GM12865 (cell line): ENCODE results near the gene CD34.

Experiments
- DNase-seq: peaks from one replicate; pipeline ENCODE4 v3.0.0; 2010; ENCODE audit warnings: low read depth
- H3K4me3 ChIP-seq: 2 replicates; pipeline ENCODE4 v1.5.1; 2011; ENCODE audit warnings: mild to moderate bottlenecking, low read depth, low read length, control low read depth
- TF ChIP-seq, protein P1 (sequence below): IDR thresholded peaks from 2 replicates; pipeline ENCODE4 v1.5.1; 2011; ENCODE audit warnings: low read length, control low read depth, low read depth, inconsistent platforms; ENCODE audit not compliant: insufficient read depth; ENCODE audit errors: missing control alignments

The CD34 gene

DNA sequence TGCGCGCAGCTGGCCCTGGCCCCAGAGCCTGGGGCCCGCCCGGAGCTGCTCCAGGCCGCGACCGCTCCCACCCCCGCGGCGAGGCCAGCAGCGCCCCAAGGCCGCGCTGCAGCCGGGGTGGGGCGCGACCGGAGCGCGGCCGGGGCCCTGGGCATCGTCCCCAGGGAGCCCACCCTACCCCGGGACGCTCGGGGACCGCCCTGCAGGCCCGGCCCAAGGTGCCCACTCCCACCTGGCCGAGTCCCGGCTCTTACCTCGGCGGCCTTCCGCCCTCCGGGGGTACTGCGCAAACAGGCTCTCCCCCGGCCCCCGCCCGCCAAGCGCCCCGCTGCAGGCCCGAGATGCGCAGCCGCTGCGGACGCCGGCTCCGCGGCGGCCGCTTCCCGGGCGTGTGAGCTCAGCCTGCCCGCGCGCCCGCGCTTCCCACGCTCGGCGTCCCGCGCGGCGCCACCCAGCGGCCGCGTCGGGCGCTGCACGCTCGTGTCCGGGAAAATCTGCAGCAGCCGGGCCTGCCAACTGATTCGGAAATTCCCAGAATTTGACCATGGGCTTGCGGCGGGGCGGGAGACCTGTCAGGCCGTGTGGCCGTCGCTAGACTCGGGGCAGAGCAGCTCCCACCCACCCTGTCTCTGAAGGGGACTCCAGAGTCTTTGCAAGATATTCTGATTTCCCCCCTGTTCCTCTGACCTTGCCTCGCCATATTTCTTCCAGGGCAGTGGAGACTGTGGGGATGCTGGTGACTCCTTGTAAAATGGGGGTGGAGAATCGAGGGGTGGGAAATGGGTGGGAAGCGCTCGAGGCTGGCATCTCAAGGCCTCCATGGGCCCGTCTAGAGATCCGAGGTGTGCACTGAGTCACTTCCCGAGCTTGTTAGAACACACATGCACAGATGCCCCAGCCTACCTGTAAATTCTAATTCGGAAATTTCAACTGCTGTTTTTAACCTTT is 41.9 kb downstream of the CD34 start:
- peak overlapping the region; percentile 88 for H3K4me3 ChIP-seq
- DNase-seq = peak; percentile 85
- TF ChIP-seq, protein P1, sequence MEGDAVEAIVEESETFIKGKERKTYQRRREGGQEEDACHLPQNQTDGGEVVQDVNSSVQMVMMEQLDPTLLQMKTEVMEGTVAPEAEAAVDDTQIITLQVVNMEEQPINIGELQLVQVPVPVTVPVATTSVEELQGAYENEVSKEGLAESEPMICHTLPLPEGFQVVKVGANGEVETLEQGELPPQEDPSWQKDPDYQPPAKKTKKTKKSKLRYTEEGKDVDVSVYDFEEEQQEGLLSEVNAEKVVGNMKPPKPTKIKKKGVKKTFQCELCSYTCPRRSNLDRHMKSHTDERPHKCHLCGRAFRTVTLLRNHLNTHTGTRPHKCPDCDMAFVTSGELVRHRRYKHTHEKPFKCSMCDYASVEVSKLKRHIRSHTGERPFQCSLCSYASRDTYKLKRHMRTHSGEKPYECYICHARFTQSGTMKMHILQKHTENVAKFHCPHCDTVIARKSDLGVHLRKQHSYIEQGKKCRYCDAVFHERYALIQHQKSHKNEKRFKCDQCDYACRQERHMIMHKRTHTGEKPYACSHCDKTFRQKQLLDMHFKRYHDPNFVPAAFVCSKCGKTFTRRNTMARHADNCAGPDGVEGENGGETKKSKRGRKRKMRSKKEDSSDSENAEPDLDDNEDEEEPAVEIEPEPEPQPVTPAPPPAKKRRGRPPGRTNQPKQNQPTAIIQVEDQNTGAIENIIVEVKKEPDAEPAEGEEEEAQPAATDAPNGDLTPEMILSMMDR = peak; percentile 83

DNA sequence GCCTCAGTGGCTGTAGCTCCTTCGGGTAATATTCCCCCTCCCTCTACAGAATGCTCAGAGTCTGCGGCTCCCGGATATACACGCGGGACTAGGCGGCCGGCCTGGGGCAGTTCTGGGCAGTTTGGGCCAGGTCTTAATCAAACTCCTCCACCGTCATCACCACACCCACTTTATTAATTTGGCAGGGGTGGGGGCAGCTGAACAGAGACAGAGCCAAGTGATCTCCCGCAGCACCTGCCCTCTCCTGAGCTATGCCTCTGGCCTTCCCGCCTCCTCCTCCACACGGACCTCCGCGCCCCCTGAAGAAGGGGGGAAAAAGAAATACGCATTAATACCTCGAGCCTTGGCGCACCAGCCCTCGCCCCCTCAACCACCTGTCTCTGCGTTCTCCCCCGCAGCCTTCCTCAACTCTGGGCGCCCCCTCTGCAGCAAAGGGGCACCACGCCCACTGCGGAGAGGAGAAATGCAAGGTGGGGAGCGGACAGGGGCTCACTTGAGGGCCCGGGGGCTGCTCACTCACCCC is 42.6 kb downstream of the CD34 start:
- DNase-seq = peak; percentile 28
- H3K4me3 ChIP-seq = peak overlapping the region; percentile 88
- TF ChIP-seq, protein P1 = no peak

DNA sequence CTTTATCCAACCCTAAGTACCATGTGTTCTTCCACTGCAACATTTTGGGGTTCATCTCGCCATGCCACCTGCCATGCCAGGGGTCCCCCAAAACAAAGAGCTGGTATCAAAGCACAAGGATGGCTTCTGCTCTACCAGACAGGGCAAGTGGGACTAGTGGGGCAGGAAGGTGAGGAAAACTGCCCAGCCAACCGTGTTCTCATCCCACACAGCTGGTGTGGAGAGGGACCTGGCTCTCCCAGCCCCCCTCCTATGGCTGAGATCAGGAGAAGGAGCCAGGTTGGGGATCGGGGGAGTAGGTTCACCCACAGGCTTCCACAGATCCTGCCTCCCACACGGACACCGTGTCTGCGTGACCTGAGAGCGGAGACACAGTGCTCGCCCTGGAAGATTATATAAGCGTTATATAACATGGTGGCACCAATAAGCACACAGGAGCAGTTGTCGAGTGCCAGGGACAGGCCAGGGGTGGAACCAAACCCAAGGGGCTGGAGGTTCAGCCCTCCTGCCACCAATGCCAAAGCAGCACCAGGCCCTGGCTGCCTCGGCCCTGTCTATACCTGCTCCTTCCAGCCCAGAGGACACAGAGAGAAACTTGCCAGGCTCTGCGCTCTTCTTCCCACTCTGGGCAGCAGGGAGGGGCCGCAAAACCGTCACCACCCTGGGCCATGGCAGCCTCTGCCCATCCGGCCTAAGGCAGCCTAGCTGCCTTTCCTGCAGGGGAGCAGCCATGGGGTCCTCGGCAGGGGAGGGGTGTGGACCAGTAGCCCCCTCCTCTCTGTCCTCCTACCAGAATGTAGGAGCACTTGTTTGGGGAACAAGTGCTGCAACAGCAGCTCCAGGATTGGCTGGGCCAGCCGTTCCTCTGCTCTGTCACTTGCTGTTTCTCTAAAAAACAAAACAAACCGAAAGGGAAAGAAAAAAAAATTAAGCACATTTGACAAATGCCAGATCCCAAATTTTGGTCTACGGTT is 43.5 kb downstream of the CD34 start:
- TF ChIP-seq, protein P1 = no peak
- peak; percentile 30 for DNase-seq
- H3K4me3 ChIP-seq = peak overlapping the region; percentile 88

DNA sequence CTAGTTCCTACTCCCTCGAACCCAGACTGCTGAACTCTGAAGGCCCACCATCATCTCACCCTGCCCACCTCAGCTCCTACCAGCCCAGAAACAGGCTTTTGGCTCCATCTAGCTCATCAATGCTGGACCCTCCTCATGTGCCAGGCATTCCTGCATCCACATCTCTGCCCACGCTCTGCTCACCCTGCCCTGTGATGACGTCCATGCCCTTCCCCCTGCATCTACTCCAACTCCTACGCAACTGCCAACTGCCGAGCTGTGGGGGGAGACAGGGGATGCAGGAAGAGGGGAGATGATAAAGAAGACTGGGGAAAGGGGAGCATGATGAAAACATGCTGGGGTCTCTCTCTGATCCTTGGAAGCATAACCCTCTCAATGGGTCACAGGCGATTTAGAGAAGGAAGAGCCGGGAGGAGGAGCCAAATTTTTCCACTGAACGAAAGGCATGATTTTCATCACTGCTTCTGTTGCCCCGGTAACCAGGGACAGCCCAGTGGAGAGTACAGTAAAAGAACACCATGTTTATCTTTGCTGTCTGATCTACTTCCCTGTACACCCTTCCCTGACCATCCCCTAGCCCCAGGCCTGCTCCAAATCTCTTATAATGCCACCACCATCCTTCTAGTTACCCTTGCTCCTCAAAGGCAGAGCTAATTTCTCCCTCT is 44.3 kb downstream of the CD34 start:
- no peak overlapping the region for H3K4me3 ChIP-seq
- no peak for DNase-seq
- TF ChIP-seq, protein P1 = no peak

DNA sequence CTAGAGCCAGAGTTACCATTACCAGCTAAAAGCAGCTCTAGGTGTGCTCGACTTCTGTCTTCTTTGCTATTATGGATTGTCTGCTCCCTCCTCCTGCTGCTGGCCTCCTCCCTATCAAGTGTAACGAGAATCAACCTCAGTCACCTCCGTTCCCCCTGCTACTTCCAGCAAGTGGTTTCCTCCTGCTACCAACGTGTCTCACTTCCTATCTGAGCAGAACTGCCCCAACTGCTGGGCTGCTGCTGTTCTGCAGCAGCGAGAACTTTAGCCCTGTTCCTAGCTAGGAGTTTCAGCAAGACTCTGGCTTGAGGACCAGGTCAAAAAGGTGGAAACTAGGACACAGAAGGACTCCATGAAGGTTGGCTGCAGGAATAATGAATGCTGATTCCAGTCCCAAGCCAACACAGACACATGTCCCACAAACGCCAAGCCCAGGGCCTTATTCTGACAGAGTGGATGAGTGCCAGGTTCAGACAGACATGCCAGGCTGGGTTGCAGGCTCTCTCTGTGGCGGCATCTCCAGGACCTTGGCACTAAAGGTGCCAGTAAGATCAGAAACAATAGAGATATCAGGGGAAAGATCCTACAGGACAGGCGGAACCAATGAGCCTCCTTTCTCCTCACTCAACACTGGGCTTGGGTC is 46.9 kb downstream of the CD34 start:
- DNase-seq = peak; percentile 46
- H3K4me3 ChIP-seq = no peak overlapping the region
- TF ChIP-seq, protein P1 = no peak

DNA sequence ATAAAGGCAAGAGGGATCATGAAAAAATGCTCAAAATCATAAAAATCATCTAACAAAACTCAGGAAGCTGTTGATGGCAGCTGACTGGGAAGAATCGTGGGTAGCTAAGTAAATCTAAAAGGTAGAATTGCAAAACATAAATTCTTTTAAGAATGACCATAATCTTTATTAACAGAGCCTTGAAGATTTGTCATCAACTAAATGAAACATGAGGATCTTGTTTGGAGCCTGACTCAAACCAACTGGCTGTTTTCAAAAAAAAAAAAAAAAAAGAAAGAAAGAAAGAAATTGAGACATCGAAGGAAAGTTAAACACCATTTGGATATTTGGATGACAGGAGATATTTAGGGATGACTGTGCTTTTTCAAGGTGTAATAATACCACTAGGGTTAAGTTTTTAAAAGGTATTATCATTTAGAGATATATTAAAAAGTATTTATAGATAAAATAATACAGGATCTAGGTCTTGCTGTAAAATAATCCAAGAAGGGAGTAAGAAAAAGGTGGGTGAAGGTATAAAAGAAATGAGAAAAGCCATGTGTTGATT is 48.6 kb downstream of the CD34 start:
- no peak overlapping the region for H3K4me3 ChIP-seq
- no peak for DNase-seq
- TF ChIP-seq, protein P1 = no peak
